ENCODE data around the gene BRD7. TPM values are rescaled to one million over a fixed set of nuclear protein-coding genes. Genes with fewer than 3 reads are reported as not detected.

BRD7 gene
- total and polyA plus RNA-seq, 2 of the 13 experiments (the other 11 are each of a cell fraction or from before 2014, with no cell fraction given), result 82.3 to 149 TPM

DNA sequence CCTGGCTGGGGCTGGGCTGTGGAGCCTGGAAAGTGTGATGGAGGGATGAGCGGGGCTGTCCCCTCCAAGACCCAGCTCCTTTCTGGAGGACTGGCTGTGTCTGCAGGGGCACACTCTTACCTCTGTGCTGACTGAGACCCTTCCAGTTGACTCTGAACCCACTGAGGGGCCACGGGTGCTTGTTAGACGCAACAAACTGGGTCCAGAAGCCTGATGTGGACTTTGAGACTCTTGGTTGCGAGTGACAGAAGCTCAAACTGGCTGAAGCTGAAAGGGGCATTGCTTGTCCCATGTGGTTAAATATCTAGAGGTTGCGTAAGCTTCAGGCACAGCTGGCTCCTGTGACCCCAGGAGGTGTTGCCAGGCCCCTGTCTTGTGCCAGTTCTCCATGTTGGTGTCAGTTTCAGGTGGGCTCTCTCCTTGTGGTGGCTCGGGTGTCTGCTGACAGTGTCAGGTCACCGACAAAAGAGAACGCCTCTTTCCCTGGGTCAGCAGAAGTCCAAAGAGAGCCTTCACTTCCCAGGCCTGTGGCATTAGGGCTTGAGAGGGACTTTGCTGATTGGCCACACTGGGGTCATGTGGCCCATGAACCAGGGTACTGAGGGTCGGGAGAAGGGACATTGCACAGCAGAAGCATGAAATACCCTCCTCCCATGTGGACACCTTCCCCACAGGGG lies 85.7 kb downstream of the BRD7 start (continued):
- TF ChIP-seq MAFK (conservative IDR thresholded peaks at IDR 0.05 in 1 of 2, IDR thresholded peaks at IDR 0.05 in 1 of 2; ENCODE audit: low read length in 2 of 2) (peak; percentile 35 to 49; a peak in 2 of 4 replicates), NR2F2 (IDR thresholded peaks at IDR 0.05; ENCODE audit: borderline replicate concordance, low read depth) (no peak; the same call in 1 of the 2 replicates), MIER3 (CRISPR knock-in tag; IDR thresholded peaks at IDR 0.05; ENCODE audit: borderline replicate concordance) (peak; percentile 45; the same call in 1 of the 2 replicates), ZNF350 (CRISPR knock-in tag; IDR thresholded peaks at IDR 0.05; ENCODE audit: borderline replicate concordance, low read depth) (peak; percentile 52; the same call in 1 of the 2 replicates), HMG20B (CRISPR knock-in tag; conservative IDR thresholded peaks at IDR 0.05) (0 out of 2 replicates have a peak, but pooled peaks have one; percentile 48), HDAC6 (IDR thresholded peaks at IDR 0.05; ENCODE audit: low read depth, low read length) (no peak), ZNF7 (CRISPR knock-in tag; IDR thresholded peaks at IDR 0.05) (no peak), TGIF2 (CRISPR knock-in tag; IDR thresholded peaks at IDR 0.05) (peak; percentile 92)
- TF ChIP-seq, protein P1, sequence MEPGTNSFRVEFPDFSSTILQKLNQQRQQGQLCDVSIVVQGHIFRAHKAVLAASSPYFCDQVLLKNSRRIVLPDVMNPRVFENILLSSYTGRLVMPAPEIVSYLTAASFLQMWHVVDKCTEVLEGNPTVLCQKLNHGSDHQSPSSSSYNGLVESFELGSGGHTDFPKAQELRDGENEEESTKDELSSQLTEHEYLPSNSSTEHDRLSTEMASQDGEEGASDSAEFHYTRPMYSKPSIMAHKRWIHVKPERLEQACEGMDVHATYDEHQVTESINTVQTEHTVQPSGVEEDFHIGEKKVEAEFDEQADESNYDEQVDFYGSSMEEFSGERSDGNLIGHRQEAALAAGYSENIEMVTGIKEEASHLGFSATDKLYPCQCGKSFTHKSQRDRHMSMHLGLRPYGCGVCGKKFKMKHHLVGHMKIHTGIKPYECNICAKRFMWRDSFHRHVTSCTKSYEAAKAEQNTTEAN (CRISPR knock-in tag; conservative IDR thresholded peaks at IDR 0.05), result no peak
- TF ChIP-seq, protein P2, sequence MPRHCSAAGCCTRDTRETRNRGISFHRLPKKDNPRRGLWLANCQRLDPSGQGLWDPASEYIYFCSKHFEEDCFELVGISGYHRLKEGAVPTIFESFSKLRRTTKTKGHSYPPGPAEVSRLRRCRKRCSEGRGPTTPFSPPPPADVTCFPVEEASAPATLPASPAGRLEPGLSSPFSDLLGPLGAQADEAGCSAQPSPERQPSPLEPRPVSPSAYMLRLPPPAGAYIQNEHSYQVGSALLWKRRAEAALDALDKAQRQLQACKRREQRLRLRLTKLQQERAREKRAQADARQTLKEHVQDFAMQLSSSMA (CRISPR knock-in tag; IDR thresholded peaks at IDR 0.05), result 0 out of 2 replicates have a peak, but pooled peaks have one; percentile 55
- TF ChIP-seq, protein P3, sequence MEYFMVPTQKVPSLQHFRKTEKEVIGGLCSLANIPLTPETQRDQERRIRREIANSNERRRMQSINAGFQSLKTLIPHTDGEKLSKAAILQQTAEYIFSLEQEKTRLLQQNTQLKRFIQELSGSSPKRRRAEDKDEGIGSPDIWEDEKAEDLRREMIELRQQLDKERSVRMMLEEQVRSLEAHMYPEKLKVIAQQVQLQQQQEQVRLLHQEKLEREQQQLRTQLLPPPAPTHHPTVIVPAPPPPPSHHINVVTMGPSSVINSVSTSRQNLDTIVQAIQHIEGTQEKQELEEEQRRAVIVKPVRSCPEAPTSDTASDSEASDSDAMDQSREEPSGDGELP (IDR thresholded peaks at IDR 0.05; ENCODE audit: borderline replicate concordance, low read depth), result peak; percentile 98
- TF ChIP-seq, protein P4, sequence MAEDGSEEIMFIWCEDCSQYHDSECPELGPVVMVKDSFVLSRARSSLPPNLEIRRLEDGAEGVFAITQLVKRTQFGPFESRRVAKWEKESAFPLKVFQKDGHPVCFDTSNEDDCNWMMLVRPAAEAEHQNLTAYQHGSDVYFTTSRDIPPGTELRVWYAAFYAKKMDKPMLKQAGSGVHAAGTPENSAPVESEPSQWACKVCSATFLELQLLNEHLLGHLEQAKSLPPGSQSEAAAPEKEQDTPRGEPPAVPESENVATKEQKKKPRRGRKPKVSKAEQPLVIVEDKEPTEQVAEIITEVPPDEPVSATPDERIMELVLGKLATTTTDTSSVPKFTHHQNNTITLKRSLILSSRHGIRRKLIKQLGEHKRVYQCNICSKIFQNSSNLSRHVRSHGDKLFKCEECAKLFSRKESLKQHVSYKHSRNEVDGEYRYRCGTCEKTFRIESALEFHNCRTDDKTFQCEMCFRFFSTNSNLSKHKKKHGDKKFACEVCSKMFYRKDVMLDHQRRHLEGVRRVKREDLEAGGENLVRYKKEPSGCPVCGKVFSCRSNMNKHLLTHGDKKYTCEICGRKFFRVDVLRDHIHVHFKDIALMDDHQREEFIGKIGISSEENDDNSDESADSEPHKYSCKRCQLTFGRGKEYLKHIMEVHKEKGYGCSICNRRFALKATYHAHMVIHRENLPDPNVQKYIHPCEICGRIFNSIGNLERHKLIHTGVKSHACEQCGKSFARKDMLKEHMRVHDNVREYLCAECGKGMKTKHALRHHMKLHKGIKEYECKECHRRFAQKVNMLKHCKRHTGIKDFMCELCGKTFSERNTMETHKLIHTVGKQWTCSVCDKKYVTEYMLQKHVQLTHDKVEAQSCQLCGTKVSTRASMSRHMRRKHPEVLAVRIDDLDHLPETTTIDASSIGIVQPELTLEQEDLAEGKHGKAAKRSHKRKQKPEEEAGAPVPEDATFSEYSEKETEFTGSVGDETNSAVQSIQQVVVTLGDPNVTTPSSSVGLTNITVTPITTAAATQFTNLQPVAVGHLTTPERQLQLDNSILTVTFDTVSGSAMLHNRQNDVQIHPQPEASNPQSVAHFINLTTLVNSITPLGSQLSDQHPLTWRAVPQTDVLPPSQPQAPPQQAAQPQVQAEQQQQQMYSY (CRISPR knock-in tag; IDR thresholded peaks at IDR 0.05), result no peak
- TF ChIP-seq, protein P5, sequence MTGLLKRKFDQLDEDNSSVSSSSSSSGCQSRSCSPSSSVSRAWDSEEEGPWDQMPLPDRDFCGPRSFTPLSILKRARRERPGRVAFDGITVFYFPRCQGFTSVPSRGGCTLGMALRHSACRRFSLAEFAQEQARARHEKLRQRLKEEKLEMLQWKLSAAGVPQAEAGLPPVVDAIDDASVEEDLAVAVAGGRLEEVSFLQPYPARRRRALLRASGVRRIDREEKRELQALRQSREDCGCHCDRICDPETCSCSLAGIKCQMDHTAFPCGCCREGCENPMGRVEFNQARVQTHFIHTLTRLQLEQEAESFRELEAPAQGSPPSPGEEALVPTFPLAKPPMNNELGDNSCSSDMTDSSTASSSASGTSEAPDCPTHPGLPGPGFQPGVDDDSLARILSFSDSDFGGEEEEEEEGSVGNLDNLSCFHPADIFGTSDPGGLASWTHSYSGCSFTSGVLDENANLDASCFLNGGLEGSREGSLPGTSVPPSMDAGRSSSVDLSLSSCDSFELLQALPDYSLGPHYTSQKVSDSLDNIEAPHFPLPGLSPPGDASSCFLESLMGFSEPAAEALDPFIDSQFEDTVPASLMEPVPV (CRISPR knock-in tag; IDR thresholded peaks at IDR 0.05), result no peak
- TF ChIP-seq, protein P6, sequence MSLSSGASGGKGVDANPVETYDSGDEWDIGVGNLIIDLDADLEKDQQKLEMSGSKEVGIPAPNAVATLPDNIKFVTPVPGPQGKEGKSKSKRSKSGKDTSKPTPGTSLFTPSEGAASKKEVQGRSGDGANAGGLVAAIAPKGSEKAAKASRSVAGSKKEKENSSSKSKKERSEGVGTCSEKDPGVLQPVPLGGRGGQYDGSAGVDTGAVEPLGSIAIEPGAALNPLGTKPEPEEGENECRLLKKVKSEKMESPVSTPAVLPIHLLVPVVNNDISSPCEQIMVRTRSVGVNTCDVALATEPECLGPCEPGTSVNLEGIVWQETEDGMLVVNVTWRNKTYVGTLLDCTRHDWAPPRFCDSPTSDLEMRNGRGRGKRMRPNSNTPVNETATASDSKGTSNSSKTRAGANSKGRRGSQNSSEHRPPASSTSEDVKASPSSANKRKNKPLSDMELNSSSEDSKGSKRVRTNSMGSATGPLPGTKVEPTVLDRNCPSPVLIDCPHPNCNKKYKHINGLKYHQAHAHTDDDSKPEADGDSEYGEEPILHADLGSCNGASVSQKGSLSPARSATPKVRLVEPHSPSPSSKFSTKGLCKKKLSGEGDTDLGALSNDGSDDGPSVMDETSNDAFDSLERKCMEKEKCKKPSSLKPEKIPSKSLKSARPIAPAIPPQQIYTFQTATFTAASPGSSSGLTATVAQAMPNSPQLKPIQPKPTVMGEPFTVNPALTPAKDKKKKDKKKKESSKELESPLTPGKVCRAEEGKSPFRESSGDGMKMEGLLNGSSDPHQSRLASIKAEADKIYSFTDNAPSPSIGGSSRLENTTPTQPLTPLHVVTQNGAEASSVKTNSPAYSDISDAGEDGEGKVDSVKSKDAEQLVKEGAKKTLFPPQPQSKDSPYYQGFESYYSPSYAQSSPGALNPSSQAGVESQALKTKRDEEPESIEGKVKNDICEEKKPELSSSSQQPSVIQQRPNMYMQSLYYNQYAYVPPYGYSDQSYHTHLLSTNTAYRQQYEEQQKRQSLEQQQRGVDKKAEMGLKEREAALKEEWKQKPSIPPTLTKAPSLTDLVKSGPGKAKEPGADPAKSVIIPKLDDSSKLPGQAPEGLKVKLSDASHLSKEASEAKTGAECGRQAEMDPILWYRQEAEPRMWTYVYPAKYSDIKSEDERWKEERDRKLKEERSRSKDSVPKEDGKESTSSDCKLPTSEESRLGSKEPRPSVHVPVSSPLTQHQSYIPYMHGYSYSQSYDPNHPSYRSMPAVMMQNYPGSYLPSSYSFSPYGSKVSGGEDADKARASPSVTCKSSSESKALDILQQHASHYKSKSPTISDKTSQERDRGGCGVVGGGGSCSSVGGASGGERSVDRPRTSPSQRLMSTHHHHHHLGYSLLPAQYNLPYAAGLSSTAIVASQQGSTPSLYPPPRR (CRISPR knock-in tag; IDR thresholded peaks at IDR 0.05; ENCODE audit: borderline replicate concordance), result no peak; the same call in 1 of the 2 replicates

All from HepG2 (cell line).